ENCODE measurements around the gene GPR179. TPM values are rescaled to one million over a fixed set of nuclear protein-coding genes. Genes with fewer than 3 reads are reported as not detected.

Gene GPR179
- total RNA-seq, 2 donors from 2014 or later, result 0.42 TPM; not detected in 1

GRCh38 chr17:38342886-38343607, 709 bp downstream of the GPR179 start:
- no peak for TF ChIP-seq CTCF (IDR thresholded peaks at IDR 0.05)
- no peak for DNase-seq (ENCODE audit: low spot score)
- Histone ChIP-seq H3K4me1 (ENCODE audit: control insufficient read depth in 1 of 2, low read depth in 2 of 2) (no peaks in the 10 kb centered on the region), H3K9me3 (no peaks in the 10 kb centered on the region), H3K4me3 (no peak overlapping the region), H3K27ac (no peak overlapping the region), H3K27me3 (replicated peaks; ENCODE audit: insufficient read depth) (no peaks in the 10 kb centered on the region), H3K36me3 (no peaks in the 10 kb centered on the region)
- ATAC-seq (ENCODE audit: insufficient number of reproducible peaks, low FRiP score, low read depth), result no peak

- DNase-seq (ENCODE audit: low spot score), result no peak
- no peak for ATAC-seq (ENCODE audit: insufficient number of reproducible peaks, low FRiP score, low read depth)
- H3K36me3 ChIP-seq, result no peaks in the 10 kb centered on the region
- no peak overlapping the region for H3K4me3 ChIP-seq
- no peaks in the 10 kb centered on the region for H3K9me3 ChIP-seq
- H3K27ac ChIP-seq, result no peak overlapping the region
- no peaks in the 10 kb centered on the region for H3K4me1 ChIP-seq (ENCODE audit: control insufficient read depth in 1 of 2, low read depth in 2 of 2)
- H3K27me3 ChIP-seq (replicated peaks; ENCODE audit: insufficient read depth), result no peaks in the 10 kb centered on the region
- TF ChIP-seq CTCF (IDR thresholded peaks at IDR 0.05), result no peak
Observed at GRCh38 chr17:38341035-38341721, 2.6 kb downstream of the GPR179 start.

GRCh38 chr17:38339891-38340290, 3.9 kb downstream of the GPR179 start:
- no peaks in the 10 kb centered on the region for H3K27me3 ChIP-seq (replicated peaks; ENCODE audit: insufficient read depth)
- no peaks in the 10 kb centered on the region for H3K9me3 ChIP-seq
- ATAC-seq (ENCODE audit: insufficient number of reproducible peaks, low FRiP score, low read depth) (no peak), DNase-seq (ENCODE audit: low spot score) (no peak)
- no peak overlapping the region for H3K27ac ChIP-seq
- no peaks in the 10 kb centered on the region for H3K4me1 ChIP-seq (ENCODE audit: control insufficient read depth in 1 of 2, low read depth in 2 of 2)
- H3K36me3 ChIP-seq, result no peaks in the 10 kb centered on the region
- TF ChIP-seq CTCF (IDR thresholded peaks at IDR 0.05), result no peak
- H3K4me3 ChIP-seq, result no peak overlapping the region

- Histone ChIP-seq H3K4me1 (ENCODE audit: control insufficient read depth in 1 of 2, low read depth in 2 of 2) (no peaks in the 10 kb centered on the region), H3K27ac (no peak overlapping the region), H3K36me3 (no peaks in the 10 kb centered on the region), H3K9me3 (no peaks in the 10 kb centered on the region), H3K27me3 (replicated peaks; ENCODE audit: insufficient read depth) (no peaks in the 10 kb centered on the region), H3K4me3 (no peak overlapping the region)
- DNase-seq (ENCODE audit: low spot score), result no peak
- TF ChIP-seq CTCF (IDR thresholded peaks at IDR 0.05), result no peak
- ATAC-seq (ENCODE audit: insufficient number of reproducible peaks, low FRiP score, low read depth), result no peak
Observed at GRCh38 chr17:38338535-38338934, 5.2 kb downstream of the GPR179 start.

- H3K4me3 ChIP-seq, result no peak overlapping the region
- no peaks in the 10 kb centered on the region for H3K9me3 ChIP-seq
- DNase-seq (ENCODE audit: low spot score), result no peak
- no peaks in the 10 kb centered on the region for H3K27me3 ChIP-seq (replicated peaks; ENCODE audit: insufficient read depth)
- TF ChIP-seq CTCF (IDR thresholded peaks at IDR 0.05), result no peak
- no peak overlapping the region for H3K27ac ChIP-seq
- H3K36me3 ChIP-seq, result no peaks in the 10 kb centered on the region
- no peak for ATAC-seq (ENCODE audit: insufficient number of reproducible peaks, low FRiP score, low read depth)
- H3K4me1 ChIP-seq (ENCODE audit: control insufficient read depth in 1 of 2, low read depth in 2 of 2), result no peaks in the 10 kb centered on the region
Observed at GRCh38 chr17:38338053-38338452, 5.7 kb downstream of the GPR179 start.
